ENCODE measurements around the gene KCNQ1. TPM values are rescaled to one million over a fixed set of nuclear protein-coding genes. Genes with fewer than 3 reads are reported as not detected.

Gene KCNQ1
- total and polyA plus RNA-seq, 7 donors: 1.1 to 25.2 (median 3.8) TPM

GRCh38 chr11:2519517-2519861 is 74.7 kb downstream of the KCNQ1 start:
- TF ChIP-seq EP300 (IDR thresholded peaks at IDR 0.05): no peak
- WGBS, 2 donors: 89 to 95% methylated on average over 2 of the region's 2 CpGs
- Histone ChIP-seq H3K4me3 (no peak overlapping the region), H3K36me3 (no peaks in the 10 kb centered on the region), H3K9me3 (no peaks in the 10 kb centered on the region), H3K27ac (no peak overlapping the region), H3K27me3 (no peaks in the 10 kb centered on the region), H3K4me1 (no peaks in the 10 kb centered on the region)
- intact Hi-C loops (cut with DNase I): no loop called here
- DNase-seq: no peak

GRCh38 chr11:2519862-2520735 is 75.3 kb downstream of the KCNQ1 start:
- no peaks in the 10 kb centered on the region for H3K36me3 ChIP-seq
- intact Hi-C loops (cut with DNase I): no loop called here
- H3K9me3 ChIP-seq: no peaks in the 10 kb centered on the region
- H3K4me3 ChIP-seq: no peak overlapping the region
- no peak overlapping the region for H3K27ac ChIP-seq
- no peaks in the 10 kb centered on the region for H3K4me1 ChIP-seq
- H3K27me3 ChIP-seq: no peaks in the 10 kb centered on the region
- no peak for TF ChIP-seq EP300 (IDR thresholded peaks at IDR 0.05)
- TF ChIP-seq POLR2A (IDR thresholded peaks at IDR 0.05): no peak
- no peak for TF ChIP-seq POLR2AphosphoS5 (IDR thresholded peaks at IDR 0.05)
- TF ChIP-seq CTCF (IDR thresholded peaks at IDR 0.05): no peak
- DNase-seq: peak; percentile 59
- WGBS, 2 donors: 86 to 87% methylated on average over 24 of the region's 24 CpGs

- Histone ChIP-seq H3K4me3 (no peak overlapping the region), H3K27ac (no peak overlapping the region), H3K9me3 (no peaks in the 10 kb centered on the region), H3K4me1 (no peaks in the 10 kb centered on the region), H3K27me3 (no peaks in the 10 kb centered on the region), H3K36me3 (no peaks in the 10 kb centered on the region)
- TF ChIP-seq EP300 (IDR thresholded peaks at IDR 0.05): no peak
- no peak for TF ChIP-seq POLR2A (IDR thresholded peaks at IDR 0.05)
- TF ChIP-seq CTCF (IDR thresholded peaks at IDR 0.05): no peak
- no peak for TF ChIP-seq POLR2AphosphoS5 (IDR thresholded peaks at IDR 0.05)
- intact Hi-C loops (cut with DNase I): no loop called here
- peak; percentile 27 for DNase-seq
- WGBS, 2 donors: 93% methylated on average over 7 of the region's 7 CpGs
Observed at GRCh38 chr11:2520736-2521035, 75.9 kb downstream of the KCNQ1 start.

- intact Hi-C loops (cut with DNase I): no loop called here
- H3K27me3 ChIP-seq: peaks cover 0 to 4% (median 0%) of the 10 kb centered on the region in 3 donors
- peak; percentile 34 for DNase-seq
- no peak overlapping the region for H3K4me3 ChIP-seq
- no peak overlapping the region for H3K27ac ChIP-seq
- H3K9me3 ChIP-seq: no peaks in the 10 kb centered on the region
- H3K36me3 ChIP-seq: no peaks in the 10 kb centered on the region
- 85 to 87% methylated on average over 26 of the region's 26 CpGs for WGBS, 2 donors
- TF ChIP-seq CTCF (IDR thresholded peaks at IDR 0.05) (no peak), EP300 (IDR thresholded peaks at IDR 0.05) (no peak), POLR2AphosphoS5 (IDR thresholded peaks at IDR 0.05) (no peak), POLR2A (IDR thresholded peaks at IDR 0.05) (no peak)
- H3K4me1 ChIP-seq: no peaks in the 10 kb centered on the region
Observed at GRCh38 chr11:2521081-2521732, 76.4 kb downstream of the KCNQ1 start.

- Histone ChIP-seq H3K27me3 (peaks cover 0 to 7% (median 0%) of the 10 kb centered on the region in 3 donors), H3K36me3 (no peaks in the 10 kb centered on the region), H3K27ac (no peak overlapping the region), H3K4me3 (no peak overlapping the region), H3K4me1 (no peaks in the 10 kb centered on the region), H3K9me3 (no peaks in the 10 kb centered on the region)
- DNase-seq: peak; percentile 48
- 88 to 91% methylated on average over 35 of the region's 35 CpGs for WGBS, 2 donors
- no peak for TF ChIP-seq CTCF (IDR thresholded peaks at IDR 0.05)
- no peak for TF ChIP-seq POLR2AphosphoS5 (IDR thresholded peaks at IDR 0.05)
- no peak for TF ChIP-seq EP300 (IDR thresholded peaks at IDR 0.05)
- no peak for TF ChIP-seq POLR2A (IDR thresholded peaks at IDR 0.05)
- intact Hi-C loops (cut with DNase I): no loop called here
Observed at GRCh38 chr11:2521733-2522630, 77.2 kb downstream of the KCNQ1 start.

Measured in sigmoid colon (tissue), 7 donors.